ENCODE data around the gene INTS3.
"Not testable (repeated sequence)": the region's sequence is repeated elsewhere in the genome, so short reads cannot be mapped to it uniquely, and the experiment has no call there.

The INTS3 gene

GRCh38 chr1:153760440-153760839, 32.6 kb downstream of the INTS3 start:
- no peak for DNase-seq

GRCh38 chr1:153763365-153764225, 35.7 kb downstream of the INTS3 start:
- DNase-seq, result no peak

- no peak for DNase-seq
Measured at GRCh38 chr1:153764310-153764709, 36.5 kb downstream of the INTS3 start.

GRCh38 chr1:153766663-153767062, 38.8 kb downstream of the INTS3 start:
- DNase-seq, result not testable (repeated sequence)

GRCh38 chr1:153767519-153767918, 39.7 kb downstream of the INTS3 start:
- no peak for DNase-seq

GRCh38 chr1:153768316-153769181, 40.7 kb downstream of the INTS3 start:
- DNase-seq, result no peak

- no peak for DNase-seq
Measured at GRCh38 chr1:153769221-153769620, 41.4 kb downstream of the INTS3 start.

- no peak for DNase-seq
Measured at GRCh38 chr1:153770797-153771196, 42.9 kb downstream of the INTS3 start.

- no peak for DNase-seq
Measured at GRCh38 chr1:153771261-153771660, 43.4 kb downstream of the INTS3 start.

GRCh38 chr1:153771841-153772593, 44.2 kb downstream of the INTS3 start:
- no peak for DNase-seq

GRCh38 chr1:153773096-153773921, 45.5 kb downstream of the INTS3 start:
- no peak for DNase-seq

GRCh38 chr1:153774026-153774595, 46.3 kb downstream of the INTS3 start:
- no peak for DNase-seq

GRCh38 chr1:153774780-153775457, 47.1 kb downstream of the INTS3 start, which contains the start of gene SLC27A3:
Gene SLC27A3 (plus strand): TSS chr1:153775407. CDS start chr1:153775498, 91 bp downstream.
- no peak for DNase-seq

- DNase-seq, result peak; percentile 84
Measured at GRCh38 chr1:153775458-153776327, 47.8 kb downstream of the INTS3 start.

- DNase-seq, result no peak
Measured at GRCh38 chr1:153776352-153776751, 48.5 kb downstream of the INTS3 start.

GRCh38 chr1:153776845-153777370, 49.1 kb downstream of the INTS3 start:
- DNase-seq, result no peak

GRCh38 chr1:153777648-153778047, 49.8 kb downstream of the INTS3 start:
- DNase-seq, result no peak

- DNase-seq, result no peak
Measured at GRCh38 chr1:153778051-153778823, 50.4 kb downstream of the INTS3 start.

Measured in RPMI8226 (cell line).